GM23338 (cell line): Measurements from ENCODE around the gene WDR27. TPM values are rescaled to one million over a fixed set of nuclear protein-coding genes. Genes with fewer than 3 reads are reported as not detected.

ENCODE experiments used
- ATAC-seq: fragments of 200-7000 bp; cut with Tn5 transposase; 3 replicates; pipeline ENCODE4 v1.9.1; 2020
- DNase-seq: peaks from one replicate; pipeline ENCODE4 v3.0.0-alpha.2; 2015; ENCODE audit warnings: low spot score
- H2AFZ ChIP-seq: fragments of 200-600 bp; sonication (generic); 2 replicates; pipeline ENCODE4 v1.8.0; 2016; ENCODE audit warnings: antibody characterized with exemption, mild to moderate bottlenecking, moderate library complexity
- H3F3A ChIP-seq: fragments of 200-600 bp; sonication (generic); replicated peaks from 2 replicates; pipeline ENCODE4 v1.8.0; 2017; ENCODE audit warnings: antibody characterized with exemption, mixed run types, low read depth
- H3K27ac ChIP-seq: fragments of 200-600 bp; sonication (generic); 2 replicates; pipeline ENCODE4 v1.6.1; 2016; ENCODE audit warnings: low read depth
- H3K27me3 ChIP-seq: fragments of 200-600 bp; sonication (generic); 2 replicates; pipeline ENCODE4 v1.8.0; 2016; ENCODE audit warnings: mild to moderate bottlenecking, mixed run types, moderate library complexity; ENCODE audit not compliant: insufficient read depth
- H3K36me3 ChIP-seq: fragments of 200-600 bp; sonication (generic); 2 replicates; pipeline ENCODE4 v1.8.0; 2016; ENCODE audit warnings: mild to moderate bottlenecking; ENCODE audit not compliant: insufficient read depth
- H3K4me1 ChIP-seq: fragments of 200-600 bp; sonication (generic); 2 replicates; pipeline ENCODE4 v1.8.0; 2016; ENCODE audit warnings: mild to moderate bottlenecking, moderate library complexity; ENCODE audit not compliant: insufficient read depth
- H3K4me2 ChIP-seq: fragments of 200-600 bp; sonication (generic); 2 replicates; pipeline ENCODE4 v1.7.1; 2017; ENCODE audit warnings: mixed run types
- H3K4me3 ChIP-seq: fragments of 200-600 bp; sonication (generic); 2 replicates; pipeline ENCODE4 v1.6.1; 2016; ENCODE audit warnings: mixed run types
- H3K79me2 ChIP-seq: fragments of 200-600 bp; sonication (generic); replicated peaks from 2 replicates; pipeline ENCODE4 v1.8.0; 2017; ENCODE audit warnings: mild to moderate bottlenecking; ENCODE audit not compliant: insufficient read depth
- H3K9me2 ChIP-seq: fragments of 200-600 bp; sonication (generic); 2 replicates; pipeline ENCODE4 v1.8.0; 2017; ENCODE audit not compliant: insufficient read depth
- H4K20me1 ChIP-seq: fragments of 200-600 bp; sonication (generic); replicated peaks from 2 replicates; pipeline ENCODE4 v1.8.0; 2017; ENCODE audit warnings: mild to moderate bottlenecking; ENCODE audit not compliant: insufficient read depth
- H3K27ac Mint-ChIP-seq: 2 replicates; pipeline ENCODE4 v1.8.0; 2020; ENCODE audit warnings: inconsistent platforms, mild to moderate bottlenecking, moderate library complexity, mixed read lengths
- H3K27me3 Mint-ChIP-seq: 3 replicates; pipeline ENCODE4 v1.8.0; 2022; ENCODE audit warnings: low read depth, mild to moderate bottlenecking, moderate library complexity, mixed read lengths, inconsistent platforms; ENCODE audit not compliant: insufficient read depth, poor library complexity
- H3K36me3 Mint-ChIP-seq: 3 replicates; pipeline ENCODE4 v1.8.0; 2021; ENCODE audit warnings: low read depth, mild to moderate bottlenecking, inconsistent platforms, moderate library complexity, mixed read lengths
- H3K4me1 Mint-ChIP-seq: 3 replicates; pipeline ENCODE4 v1.8.0; 2020; ENCODE audit warnings: mild to moderate bottlenecking, inconsistent platforms, mixed read lengths
- H3K4me3 Mint-ChIP-seq: 3 replicates; pipeline ENCODE4 v1.8.0; 2021; ENCODE audit warnings: moderate library complexity, mild to moderate bottlenecking, inconsistent platforms, mixed read lengths
- H3K9me3 Mint-ChIP-seq: 3 replicates; pipeline ENCODE4 v1.8.0; 2020; ENCODE audit warnings: moderate library complexity, mild to moderate bottlenecking, inconsistent platforms, mixed read lengths
- CREB1 ChIP-seq: fragments of 250-450 bp; sonication (Bioruptor Pico); IDR thresholded peaks from 2 replicates; pipeline ENCODE4 v1.5.0; 2020; ENCODE audit warnings: low read depth, mild to moderate bottlenecking, moderate library complexity
- EZH2 ChIP-seq: fragments of 200-600 bp; sonication (generic); IDR thresholded peaks from one replicate; pipeline ENCODE4 v1.8.0; 2017; ENCODE audit warnings: antibody characterized with exemption, mild to moderate bottlenecking, low read depth; ENCODE audit not compliant: unreplicated experiment
- JUNB ChIP-seq: IDR thresholded peaks from one replicate; pipeline ENCODE4 v1.6.1; 2016; ENCODE audit warnings: antibody characterized with exemption; ENCODE audit not compliant: unreplicated experiment
- NANOG ChIP-seq: IDR thresholded peaks from 2 replicates; pipeline ENCODE4 v1.6.1; 2016; ENCODE audit warnings: antibody characterized with exemption, borderline replicate concordance
- POLR2AphosphoS5 ChIP-seq: IDR thresholded peaks from 2 replicates; pipeline ENCODE4 v1.6.1; 2016; ENCODE audit warnings: antibody characterized with exemption, low read depth
- STAT1 ChIP-seq: IDR thresholded peaks from one replicate; pipeline ENCODE4 v1.6.1; 2016; ENCODE audit warnings: antibody characterized with exemption; ENCODE audit not compliant: unreplicated experiment
- ZNF114 ChIP-seq: fragments of 250-450 bp; sonication (Bioruptor Pico); IDR thresholded peaks from 2 replicates; pipeline ENCODE4 v1.5.0; 2020; ENCODE audit warnings: mild to moderate bottlenecking, moderate library complexity
- ZNF331 ChIP-seq: fragments of 250-450 bp; sonication (Bioruptor Pico); IDR thresholded peaks from 2 replicates; pipeline ENCODE4 v1.5.0; 2020; ENCODE audit warnings: low read depth, mild to moderate bottlenecking, moderate library complexity
- polyA plus RNA-seq: library from polyadenylated mRNA; unstranded; fragments of >200 nt; fragmentation: Nextera tagmentation; extraction: Ambion mirVana; gene quantifications from 2 replicates; pipeline ENCODE4 v1.2.1, GENCODE V29; 2016
- total RNA-seq: library from RNA; depleted of rRNA; stranded (reverse); fragments of >200 nt; shearing (Covaris generic); gene quantifications from 2 replicates; pipeline ENCODE4 v1.2.3, GENCODE V29; 2014
- TF ChIP-seq, protein P1 (sequence below), 2 experiments: fragments of 200-600 bp in 1 of 2; sonication (generic) in 1 of 2; conservative IDR thresholded peaks; 2 replicates each; pipeline versions ENCODE4 v1.5.1 to v1.6.1; 2016 to 2017; ENCODE audit warnings: antibody characterized with exemption in 2 of 2, low read depth in 2 of 2, mild to moderate bottlenecking in 2 of 2, moderate library complexity in 1 of 2

Gene WDR27
- total and polyA plus RNA-seq, 2 experiments from 2014 or later, result 55.3 to 80.4 TPM

DNA sequence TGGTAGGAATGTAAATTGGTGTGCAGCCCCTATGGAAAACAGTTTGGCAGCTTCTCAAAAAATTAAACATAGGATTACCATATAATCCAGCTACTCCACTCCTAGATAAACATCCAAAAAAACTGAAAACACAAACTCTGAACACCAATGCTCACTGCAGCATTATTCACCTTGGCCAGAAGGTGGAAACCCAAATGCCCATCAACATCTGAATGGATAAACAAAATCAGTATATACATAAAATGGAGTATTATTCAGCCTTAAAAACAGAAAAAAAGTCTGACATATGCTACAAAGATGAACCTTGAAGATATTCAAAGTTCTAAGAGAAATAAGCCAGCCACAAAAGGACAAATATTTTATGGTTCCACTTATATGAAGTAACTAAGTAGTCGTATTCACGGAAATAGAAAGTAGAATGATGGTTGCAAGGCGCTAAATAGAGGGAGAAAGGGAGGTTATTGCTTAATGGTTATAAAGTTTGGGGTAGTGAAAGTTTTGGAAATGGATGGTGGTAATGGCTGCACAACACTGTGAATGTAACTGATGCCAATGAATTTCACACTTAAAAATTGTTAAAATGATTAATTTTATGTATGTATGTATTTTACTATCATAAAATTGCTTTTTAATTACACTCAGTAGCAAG lies 18.5 kb upstream of the WDR27 start:
- DNase-seq (peak; percentile 6), ATAC-seq (no peak)
- H3K27me3 Mint-ChIP-seq, result peaks cover 11% of the 10 kb centered on the region
- Histone ChIP-seq H3K79me2 (peaks cover 64% of the 10 kb centered on the region), H2AFZ (no peak overlapping the region), H3K27me3 (peaks cover 11% of the 10 kb centered on the region), H3K4me2 (no peak overlapping the region), H4K20me1 (peaks cover 33% of the 10 kb centered on the region), H3K9me2 (no peaks in the 10 kb centered on the region), H3K4me3 (no peak overlapping the region), H3K27ac (no peak overlapping the region), H3K36me3 (peaks cover 16% of the 10 kb centered on the region; the same call in 1 of the 2 replicates), H3F3A (no peaks in the 10 kb centered on the region; the same call in 1 of the 2 replicates), H3K4me1 (peaks cover 17% of the 10 kb centered on the region)
- H3K9me3 Mint-ChIP-seq, result no peaks in the 10 kb centered on the region
- H3K4me3 Mint-ChIP-seq, result no peak overlapping the region
- H3K27ac Mint-ChIP-seq, result no peak overlapping the region
- TF ChIP-seq JUNB, result no peak
- TF ChIP-seq, protein P1, sequence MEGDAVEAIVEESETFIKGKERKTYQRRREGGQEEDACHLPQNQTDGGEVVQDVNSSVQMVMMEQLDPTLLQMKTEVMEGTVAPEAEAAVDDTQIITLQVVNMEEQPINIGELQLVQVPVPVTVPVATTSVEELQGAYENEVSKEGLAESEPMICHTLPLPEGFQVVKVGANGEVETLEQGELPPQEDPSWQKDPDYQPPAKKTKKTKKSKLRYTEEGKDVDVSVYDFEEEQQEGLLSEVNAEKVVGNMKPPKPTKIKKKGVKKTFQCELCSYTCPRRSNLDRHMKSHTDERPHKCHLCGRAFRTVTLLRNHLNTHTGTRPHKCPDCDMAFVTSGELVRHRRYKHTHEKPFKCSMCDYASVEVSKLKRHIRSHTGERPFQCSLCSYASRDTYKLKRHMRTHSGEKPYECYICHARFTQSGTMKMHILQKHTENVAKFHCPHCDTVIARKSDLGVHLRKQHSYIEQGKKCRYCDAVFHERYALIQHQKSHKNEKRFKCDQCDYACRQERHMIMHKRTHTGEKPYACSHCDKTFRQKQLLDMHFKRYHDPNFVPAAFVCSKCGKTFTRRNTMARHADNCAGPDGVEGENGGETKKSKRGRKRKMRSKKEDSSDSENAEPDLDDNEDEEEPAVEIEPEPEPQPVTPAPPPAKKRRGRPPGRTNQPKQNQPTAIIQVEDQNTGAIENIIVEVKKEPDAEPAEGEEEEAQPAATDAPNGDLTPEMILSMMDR (conservative IDR thresholded peaks at IDR 0.05; ENCODE audit: low read depth in 2 of 2), result 0 out of 4 replicates have a peak, but pooled peaks of 1 of the 2 experiments have one; percentile 19
- no peak for TF ChIP-seq EZH2
- no peak for TF ChIP-seq POLR2AphosphoS5
- H3K36me3 Mint-ChIP-seq, result peaks cover 24% of the 10 kb centered on the region
- peaks cover 21% of the 10 kb centered on the region; the same call in 2 of the 3 replicates for H3K4me1 Mint-ChIP-seq

DNA sequence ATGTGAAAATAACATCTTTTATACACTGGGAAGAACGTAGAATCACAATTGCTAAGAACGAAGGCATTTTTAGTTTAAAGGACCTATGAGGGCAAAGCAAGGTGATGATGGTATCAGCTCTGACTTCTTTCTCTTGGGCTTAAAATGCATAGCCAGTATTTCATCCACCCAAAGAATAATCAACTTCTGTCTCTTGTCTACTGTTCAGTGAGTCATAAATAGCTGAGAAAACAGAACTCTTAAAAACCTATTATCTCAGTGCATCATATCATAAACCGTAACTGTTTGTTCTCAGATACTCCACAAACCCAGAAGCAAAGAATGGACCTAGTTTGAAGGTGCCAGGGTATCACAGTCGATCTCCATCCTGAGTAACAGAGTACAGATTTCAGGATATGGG lies 17.3 kb upstream of the WDR27 start:
- Histone ChIP-seq H3K4me1 (peaks cover 17% of the 10 kb centered on the region), H3F3A (no peaks in the 10 kb centered on the region; the same call in 1 of the 2 replicates), H3K9me2 (no peaks in the 10 kb centered on the region), H3K79me2 (peaks cover 64% of the 10 kb centered on the region), H3K36me3 (peaks cover 24% of the 10 kb centered on the region; the same call in 1 of the 2 replicates), H4K20me1 (peaks cover 33% of the 10 kb centered on the region), H2AFZ (no peak overlapping the region), H3K4me3 (no peak overlapping the region), H3K4me2 (no peak overlapping the region), H3K27me3 (peaks cover 11% of the 10 kb centered on the region), H3K27ac (no peak overlapping the region)
- no peak for DNase-seq
- H3K27me3 Mint-ChIP-seq, result peaks cover 7% of the 10 kb centered on the region
- no peak for TF ChIP-seq CREB1 (CRISPR knock-in tag)
- TF ChIP-seq ZNF331 (CRISPR knock-in tag), result no peak
- TF ChIP-seq EZH2, result no peak
- TF ChIP-seq NANOG, result no peak
- no peak for TF ChIP-seq ZNF114
- TF ChIP-seq STAT1, result no peak
- TF ChIP-seq POLR2AphosphoS5, result no peak
- peaks cover 18% of the 10 kb centered on the region; the same call in 2 of the 3 replicates for H3K4me1 Mint-ChIP-seq
- H3K27ac Mint-ChIP-seq, result no peak overlapping the region
- no peak overlapping the region for H3K4me3 Mint-ChIP-seq
- ATAC-seq, result no peak
- peaks cover 32% of the 10 kb centered on the region; the same call in 2 of the 3 replicates for H3K36me3 Mint-ChIP-seq
- no peaks in the 10 kb centered on the region for H3K9me3 Mint-ChIP-seq
